ENCODE results near the gene RPP40.
"Not testable (repeated sequence)": the region's sequence is repeated elsewhere in the genome, so short reads cannot be mapped to it uniquely, and the experiment has no call there.

Gene RPP40

GRCh38 chr6:5023923-5024322 lies 20.1 kb upstream of the RPP40 start:
- H3K27ac ChIP-seq (ENCODE audit: low read depth, low read length) = no peak overlapping the region
- no peak overlapping the region for H3K4me3 ChIP-seq (ENCODE audit: low read depth in 1 of 2, low read length in 2 of 2)
- peaks cover 8 to 10% of the 10 kb centered on the region in 2 donors for H3K4me1 ChIP-seq (ENCODE audit: control insufficient read depth in 1 of 2, insufficient read depth in 2 of 2, low read length in 2 of 2)
- H3K9me3 ChIP-seq (ENCODE audit: control insufficient read depth in 1 of 2, low read length in 2 of 2) = no peaks in the 10 kb centered on the region
- H3K27me3 ChIP-seq (ENCODE audit: control insufficient read depth in 1 of 2, insufficient read depth in 2 of 2, low read length in 2 of 2) = no peaks in the 10 kb centered on the region
- no peak overlapping the region for H3K9ac ChIP-seq (ENCODE audit: low read depth in 1 of 2, low read length in 2 of 2)
- H3K36me3 ChIP-seq (ENCODE audit: control insufficient read depth in 1 of 2, insufficient read depth in 2 of 2, low read length in 2 of 2) = no peaks in the 10 kb centered on the region

DNA sequence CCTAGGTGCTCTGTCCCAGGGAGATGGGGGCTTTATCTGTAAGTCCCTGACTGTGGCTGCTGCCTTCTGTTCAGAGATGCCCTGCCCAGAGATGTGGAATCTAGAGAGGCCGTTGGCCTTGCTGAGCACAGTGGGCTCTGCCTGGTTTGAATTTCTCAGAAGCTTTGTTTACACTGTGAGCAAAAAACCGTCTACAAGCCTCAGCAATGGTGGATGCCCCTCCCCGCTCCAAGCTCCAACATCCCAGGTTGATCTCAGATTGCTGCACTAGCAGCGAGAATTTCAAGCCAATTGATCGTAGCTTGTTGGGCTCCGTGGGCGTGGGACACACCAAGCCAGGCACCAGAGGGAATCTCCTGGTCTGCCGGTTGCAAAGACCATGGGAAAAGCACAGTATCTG lies 16.3 kb upstream of the RPP40 start:
- H3K9me3 ChIP-seq (ENCODE audit: control insufficient read depth in 1 of 2, low read length in 2 of 2) = peaks cover 0 to 5% of the 10 kb centered on the region in 2 donors
- H3K36me3 ChIP-seq (ENCODE audit: control insufficient read depth in 1 of 2, insufficient read depth in 2 of 2, low read length in 2 of 2) = no peaks in the 10 kb centered on the region
- no peaks in the 10 kb centered on the region for H3K27me3 ChIP-seq (ENCODE audit: control insufficient read depth in 1 of 2, insufficient read depth in 2 of 2, low read length in 2 of 2)
- H3K9ac ChIP-seq (ENCODE audit: low read depth in 1 of 2, low read length in 2 of 2) = no peak overlapping the region
- H3K4me1 ChIP-seq (ENCODE audit: control insufficient read depth in 1 of 2, insufficient read depth in 2 of 2, low read length in 2 of 2) = no peaks in the 10 kb centered on the region
- H3K27ac ChIP-seq (ENCODE audit: low read depth, low read length) = no peak overlapping the region
- no peak overlapping the region for H3K4me3 ChIP-seq (ENCODE audit: low read depth in 1 of 2, low read length in 2 of 2)

GRCh38 chr6:5014072-5014561 lies 10.3 kb upstream of the RPP40 start:
- peaks cover 5% of the 10 kb centered on the region in 2 donors for H3K9me3 ChIP-seq (ENCODE audit: control insufficient read depth in 1 of 2, low read length in 2 of 2)
- no peak overlapping the region for H3K4me3 ChIP-seq (ENCODE audit: low read depth in 1 of 2, low read length in 2 of 2)
- H3K4me1 ChIP-seq (ENCODE audit: control insufficient read depth in 1 of 2, insufficient read depth in 2 of 2, low read length in 2 of 2) = no peaks in the 10 kb centered on the region
- no peak overlapping the region for H3K27ac ChIP-seq (ENCODE audit: low read depth, low read length)
- H3K9ac ChIP-seq (ENCODE audit: low read depth in 1 of 2, low read length in 2 of 2) = no peak overlapping the region
- H3K27me3 ChIP-seq (ENCODE audit: control insufficient read depth in 1 of 2, insufficient read depth in 2 of 2, low read length in 2 of 2) = no peaks in the 10 kb centered on the region
- no peaks in the 10 kb centered on the region for H3K36me3 ChIP-seq (ENCODE audit: control insufficient read depth in 1 of 2, insufficient read depth in 2 of 2, low read length in 2 of 2)

- no peak overlapping the region for H3K4me3 ChIP-seq (ENCODE audit: low read depth in 1 of 2, low read length in 2 of 2)
- H3K4me1 ChIP-seq (ENCODE audit: control insufficient read depth in 1 of 2, insufficient read depth in 2 of 2, low read length in 2 of 2) = no peaks in the 10 kb centered on the region
- H3K27ac ChIP-seq (ENCODE audit: low read depth, low read length) = no peak overlapping the region
- H3K9me3 ChIP-seq (ENCODE audit: control insufficient read depth in 1 of 2, low read length in 2 of 2) = peaks cover 5% of the 10 kb centered on the region in 2 donors
- H3K27me3 ChIP-seq (ENCODE audit: control insufficient read depth in 1 of 2, insufficient read depth in 2 of 2, low read length in 2 of 2) = no peaks in the 10 kb centered on the region
- no peak overlapping the region for H3K9ac ChIP-seq (ENCODE audit: low read depth in 1 of 2, low read length in 2 of 2)
- no peaks in the 10 kb centered on the region for H3K36me3 ChIP-seq (ENCODE audit: control insufficient read depth in 1 of 2, insufficient read depth in 2 of 2, low read length in 2 of 2)
Observed at GRCh38 chr6:5012519-5012918, 8.7 kb upstream of the RPP40 start.

- no peak overlapping the region for H3K27ac ChIP-seq (ENCODE audit: low read depth, low read length)
- no peaks in the 10 kb centered on the region for H3K4me1 ChIP-seq (ENCODE audit: control insufficient read depth in 1 of 2, insufficient read depth in 2 of 2, low read length in 2 of 2)
- H3K9me3 ChIP-seq (ENCODE audit: control insufficient read depth in 1 of 2, low read length in 2 of 2) = peaks cover 0 to 5% of the 10 kb centered on the region in 2 donors
- no peak overlapping the region for H3K4me3 ChIP-seq (ENCODE audit: low read depth in 1 of 2, low read length in 2 of 2)
- H3K27me3 ChIP-seq (ENCODE audit: control insufficient read depth in 1 of 2, insufficient read depth in 2 of 2, low read length in 2 of 2) = no peaks in the 10 kb centered on the region
- H3K36me3 ChIP-seq (ENCODE audit: control insufficient read depth in 1 of 2, insufficient read depth in 2 of 2, low read length in 2 of 2) = no peaks in the 10 kb centered on the region
- H3K9ac ChIP-seq (ENCODE audit: low read depth in 1 of 2, low read length in 2 of 2) = no peak overlapping the region
Observed at GRCh38 chr6:5011346-5011745, 7.5 kb upstream of the RPP40 start.

DNA sequence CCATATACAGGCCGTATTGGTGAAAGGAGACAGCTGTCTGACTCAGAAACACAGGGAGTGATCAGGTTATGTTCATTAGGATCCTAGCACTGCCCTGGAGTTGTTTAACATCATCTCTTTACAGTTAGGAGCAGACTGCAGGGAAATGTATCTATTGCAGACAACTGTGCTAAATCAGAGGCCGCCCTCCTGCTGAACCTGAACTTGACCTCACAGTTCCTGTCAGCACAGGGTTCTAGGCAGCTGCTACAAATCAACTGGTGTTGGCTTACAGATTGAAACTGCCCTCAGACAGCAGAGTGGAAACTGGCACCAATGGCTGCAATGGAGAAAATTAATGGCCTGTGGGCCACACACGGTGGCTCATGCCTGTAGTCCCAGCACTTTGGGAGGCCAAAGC lies 3.7 kb upstream of the RPP40 start:
- H3K4me3 ChIP-seq (ENCODE audit: low read depth in 1 of 2, low read length in 2 of 2) = no peak overlapping the region
- no peak overlapping the region for H3K9ac ChIP-seq (ENCODE audit: low read depth in 1 of 2, low read length in 2 of 2)
- H3K27ac ChIP-seq (ENCODE audit: low read depth, low read length) = no peak overlapping the region
- no peaks in the 10 kb centered on the region for H3K9me3 ChIP-seq (ENCODE audit: control insufficient read depth in 1 of 2, low read length in 2 of 2)
- no peaks in the 10 kb centered on the region for H3K36me3 ChIP-seq (ENCODE audit: control insufficient read depth in 1 of 2, insufficient read depth in 2 of 2, low read length in 2 of 2)
- H3K4me1 ChIP-seq (ENCODE audit: control insufficient read depth in 1 of 2, insufficient read depth in 2 of 2, low read length in 2 of 2) = peaks cover 0 to 6% of the 10 kb centered on the region in 2 donors
- H3K27me3 ChIP-seq (ENCODE audit: control insufficient read depth in 1 of 2, insufficient read depth in 2 of 2, low read length in 2 of 2) = no peaks in the 10 kb centered on the region

GRCh38 chr6:5006222-5006621 lies 2.4 kb upstream of the RPP40 start:
- Histone ChIP-seq H3K9ac (ENCODE audit: low read depth in 1 of 2, low read length in 2 of 2) (no peak overlapping the region), H3K9me3 (ENCODE audit: control insufficient read depth in 1 of 2, low read length in 2 of 2) (no peaks in the 10 kb centered on the region), H3K4me3 (ENCODE audit: low read depth in 1 of 2, low read length in 2 of 2) (no peak overlapping the region), H3K27ac (ENCODE audit: low read depth, low read length) (no peak overlapping the region), H3K36me3 (ENCODE audit: control insufficient read depth in 1 of 2, insufficient read depth in 2 of 2, low read length in 2 of 2) (peaks cover 0 to 6% of the 10 kb centered on the region in 2 donors), H3K4me1 (ENCODE audit: control insufficient read depth in 1 of 2, insufficient read depth in 2 of 2, low read length in 2 of 2) (peaks cover 0 to 6% of the 10 kb centered on the region in 2 donors), H3K27me3 (ENCODE audit: control insufficient read depth in 1 of 2, insufficient read depth in 2 of 2, low read length in 2 of 2) (no peaks in the 10 kb centered on the region)

DNA sequence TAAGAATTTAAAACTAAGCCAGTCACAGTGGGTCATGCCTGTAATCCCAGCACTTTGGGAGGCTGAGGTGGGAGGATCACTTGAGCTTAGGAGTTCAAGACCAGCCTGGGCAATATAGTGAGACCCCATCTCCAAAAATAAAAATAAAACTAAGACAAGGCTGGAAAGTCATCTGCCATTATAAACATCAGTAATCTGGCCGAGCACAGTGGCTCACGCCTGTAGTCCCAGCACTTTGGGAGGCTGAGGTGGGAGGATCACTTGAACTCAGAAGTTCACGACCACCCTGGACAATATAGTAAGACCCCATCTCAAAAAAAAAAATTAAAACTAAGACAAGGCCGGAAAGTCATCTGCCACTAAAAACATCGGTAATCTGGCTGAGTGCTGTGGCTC lies 1.2 kb upstream of the RPP40 start:
- not testable (repeated sequence) for H3K9ac ChIP-seq (ENCODE audit: low read depth in 1 of 2, low read length in 2 of 2); H3K9me3 ChIP-seq (ENCODE audit: control insufficient read depth in 1 of 2, low read length in 2 of 2); H3K4me3 ChIP-seq (ENCODE audit: low read depth in 1 of 2, low read length in 2 of 2); H3K4me1 ChIP-seq (ENCODE audit: control insufficient read depth in 1 of 2, insufficient read depth in 2 of 2, low read length in 2 of 2); H3K27ac ChIP-seq (ENCODE audit: low read depth, low read length); H3K27me3 ChIP-seq (ENCODE audit: control insufficient read depth in 1 of 2, insufficient read depth in 2 of 2, low read length in 2 of 2); H3K36me3 ChIP-seq (ENCODE audit: control insufficient read depth in 1 of 2, insufficient read depth in 2 of 2, low read length in 2 of 2)

DNA sequence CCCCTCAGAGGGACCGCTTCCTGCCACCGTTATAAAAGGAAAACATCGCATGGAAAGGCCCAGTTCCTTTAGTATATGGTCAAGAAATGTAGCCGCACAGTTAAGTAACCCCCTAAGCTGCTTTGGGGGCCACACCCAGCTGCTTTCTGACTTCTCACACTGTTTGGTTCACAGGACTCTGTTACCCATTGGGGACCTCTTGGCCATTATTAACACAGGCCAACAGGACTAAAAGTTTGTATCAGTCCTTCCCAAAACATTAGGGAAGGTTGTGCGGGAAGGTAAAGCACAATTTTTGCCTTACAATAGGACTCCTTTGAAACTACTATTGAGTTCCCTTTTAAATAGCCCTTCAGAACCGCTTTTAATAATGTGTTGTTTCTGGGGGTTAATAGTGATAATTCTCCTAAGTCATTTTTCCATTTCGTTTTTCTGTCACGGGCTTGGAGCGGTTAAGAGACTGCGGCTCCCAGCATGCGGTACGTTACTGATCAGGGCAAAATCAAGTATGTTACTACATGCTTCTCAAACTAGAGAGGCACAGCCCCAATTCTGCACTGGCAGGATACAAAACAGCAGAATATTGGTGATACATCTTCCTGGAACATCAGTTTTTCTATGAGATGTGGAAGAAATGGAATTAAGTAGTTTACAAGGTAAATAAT lies 668 bp upstream of the RPP40 start:
- Histone ChIP-seq H3K27me3 (ENCODE audit: control insufficient read depth in 1 of 2, insufficient read depth in 2 of 2, low read length in 2 of 2) (no peaks in the 10 kb centered on the region), H3K27ac (ENCODE audit: low read depth, low read length) (peak overlapping the region; percentile 58), H3K4me1 (ENCODE audit: control insufficient read depth in 1 of 2, insufficient read depth in 2 of 2, low read length in 2 of 2) (peaks cover 0 to 6% of the 10 kb centered on the region in 2 donors), H3K4me3 (ENCODE audit: low read depth in 1 of 2, low read length in 2 of 2) (peak overlapping the region; percentile 65 to 91), H3K36me3 (ENCODE audit: control insufficient read depth in 1 of 2, insufficient read depth in 2 of 2, low read length in 2 of 2) (peaks cover 0 to 6% of the 10 kb centered on the region in 2 donors), H3K9ac (ENCODE audit: low read depth in 1 of 2, low read length in 2 of 2) (peak overlapping the region; percentile 60 to 86), H3K9me3 (ENCODE audit: control insufficient read depth in 1 of 2, low read length in 2 of 2) (no peaks in the 10 kb centered on the region)

- Histone ChIP-seq H3K27me3 (ENCODE audit: control insufficient read depth in 1 of 2, insufficient read depth in 2 of 2, low read length in 2 of 2) (no peaks in the 10 kb centered on the region), H3K4me1 (ENCODE audit: control insufficient read depth in 1 of 2, insufficient read depth in 2 of 2, low read length in 2 of 2) (peaks cover 0 to 4% of the 10 kb centered on the region in 2 donors), H3K27ac (ENCODE audit: low read depth, low read length) (no peak overlapping the region), H3K9ac (ENCODE audit: low read depth in 1 of 2, low read length in 2 of 2) (no peak overlapping the region), H3K4me3 (ENCODE audit: low read depth in 1 of 2, low read length in 2 of 2) (no peak overlapping the region), H3K9me3 (ENCODE audit: control insufficient read depth in 1 of 2, low read length in 2 of 2) (no peaks in the 10 kb centered on the region), H3K36me3 (ENCODE audit: control insufficient read depth in 1 of 2, insufficient read depth in 2 of 2, low read length in 2 of 2) (peaks cover 0 to 21% of the 10 kb centered on the region in 2 donors)
Observed at GRCh38 chr6:4999586-4999985, 4.3 kb downstream of the RPP40 start.

All from duodenal mucosa (tissue), 2 donors.